GM18858 (cell line): ENCODE results near the gene PRPF38B.
"Not testable (repeated sequence)": the region's sequence is repeated elsewhere in the genome, so short reads cannot be mapped to it uniquely, and the experiment has no call there.

ENCODE experiments used
- ATAC-seq: cut with Tn5 transposase; IDR thresholded peaks from one replicate; pipeline ENCODE4 v1.9.1; 2021; ENCODE audit not compliant: unreplicated experiment

Gene PRPF38B

GRCh38 chr1:108691942-108692723 is at the start of gene PRPF38B:
Gene PRPF38B (plus strand): TSS chr1:108692310. CDS start chr1:108692592, 282 bp downstream.
- peak; percentile 83 for ATAC-seq

DNA sequence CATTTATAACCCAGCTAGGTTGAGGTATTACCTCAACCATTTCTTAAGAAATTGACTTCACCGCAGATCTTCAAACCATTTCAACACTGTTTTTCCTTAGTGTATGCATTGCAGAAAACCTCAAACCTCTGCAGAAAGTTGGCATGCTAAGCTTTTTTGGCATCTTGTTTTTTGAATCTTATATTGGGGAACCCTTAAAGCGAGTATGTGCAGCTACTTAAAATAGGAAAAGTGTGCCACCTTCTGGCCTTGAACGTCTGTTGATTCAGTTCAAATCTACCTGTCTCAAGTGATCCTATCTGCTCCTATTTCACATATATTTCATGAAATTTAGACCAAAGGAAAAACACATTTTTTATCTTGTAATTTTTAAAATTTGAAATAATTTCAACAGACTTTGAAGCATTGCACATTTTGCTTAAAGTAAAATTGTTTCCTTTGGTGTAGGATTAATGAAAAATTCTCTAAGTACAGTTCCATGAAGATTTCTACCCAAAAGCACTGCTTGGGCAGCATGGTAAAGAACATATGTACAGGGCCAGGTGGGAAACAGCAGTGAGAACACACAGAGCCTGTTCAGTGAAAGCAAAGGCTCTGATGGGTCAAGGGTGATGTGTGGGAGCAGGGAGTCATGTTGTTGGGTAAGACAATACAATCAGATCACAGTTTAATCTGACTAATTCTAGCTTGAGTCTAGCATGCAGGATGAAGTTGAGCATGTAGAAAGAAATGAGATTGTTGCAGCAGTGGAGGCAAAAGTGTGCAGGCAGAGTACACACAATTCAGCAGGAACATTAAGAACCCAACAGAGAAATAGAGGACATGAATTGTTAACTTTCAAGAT is 48.4 kb upstream of the PRPF38B start:
- ATAC-seq: peak; percentile 47

DNA sequence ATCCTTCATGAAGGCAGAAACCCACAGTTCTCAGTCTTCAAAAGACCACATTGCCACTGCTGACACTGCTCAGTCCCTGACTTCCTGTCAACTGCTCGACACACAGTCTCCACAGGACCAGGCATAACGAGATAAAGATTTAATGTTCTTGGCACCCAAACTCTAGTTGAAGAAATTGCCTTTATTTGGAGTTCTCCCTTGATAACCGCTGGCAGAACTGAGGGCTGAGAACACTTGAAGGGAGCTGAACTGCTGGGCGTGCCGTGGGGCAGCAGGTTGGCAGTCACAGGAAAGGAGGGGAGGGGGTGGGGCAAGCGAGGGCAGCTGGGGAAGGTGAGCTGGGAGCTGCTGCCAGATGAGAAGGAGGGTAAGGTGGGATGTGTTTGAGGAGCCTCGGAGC is 47.1 kb upstream of the PRPF38B start:
- no peak for ATAC-seq

DNA sequence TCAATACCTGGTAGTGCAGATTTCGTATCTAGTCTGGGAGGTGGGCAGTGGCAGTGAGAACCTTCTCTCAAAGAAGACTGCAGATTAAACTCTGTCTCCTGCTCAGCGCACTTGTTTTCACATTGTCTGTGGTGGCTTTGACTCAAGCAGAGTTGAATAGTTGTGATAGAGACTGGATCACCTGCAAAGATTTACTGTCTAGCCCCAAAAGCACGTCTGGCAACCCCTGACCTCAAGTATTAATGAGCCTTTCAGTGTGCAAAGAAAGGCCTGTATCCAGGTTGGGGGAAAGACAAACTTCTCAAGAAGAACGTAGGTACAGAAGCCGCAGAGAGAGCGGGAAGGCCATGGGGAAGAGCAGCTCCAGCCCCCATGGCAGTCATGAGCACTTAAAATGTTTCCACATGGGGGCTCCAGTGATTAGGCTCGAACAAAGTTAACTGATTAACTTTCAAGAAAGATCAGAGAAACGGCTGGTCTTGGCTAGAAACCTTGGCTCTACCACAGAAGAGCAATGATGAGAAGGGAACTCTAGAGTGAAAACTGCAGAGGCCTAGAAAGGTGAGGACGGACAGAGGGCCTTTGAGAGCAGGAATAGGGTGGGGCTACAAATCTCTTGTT is 46.4 kb upstream of the PRPF38B start:
- no peak for ATAC-seq

DNA sequence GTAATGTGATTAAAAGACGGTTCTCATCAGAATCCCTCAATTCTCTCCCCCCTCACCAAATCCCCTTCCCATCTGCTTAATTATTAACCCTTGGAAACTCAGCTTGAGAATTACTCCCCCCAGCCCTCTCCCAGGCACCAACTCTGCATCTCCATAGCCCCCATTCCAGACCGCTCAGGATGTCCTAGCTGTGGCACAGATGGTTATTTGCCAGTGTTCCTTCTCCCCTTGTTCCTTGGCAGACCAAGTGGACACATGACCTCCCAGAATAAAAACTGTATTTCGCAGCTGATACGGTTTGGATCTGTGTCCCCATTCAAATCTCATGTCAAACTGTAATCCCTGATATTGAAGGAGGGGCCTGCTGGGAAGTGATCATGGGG is 45.9 kb upstream of the PRPF38B start:
- ATAC-seq: no peak

DNA sequence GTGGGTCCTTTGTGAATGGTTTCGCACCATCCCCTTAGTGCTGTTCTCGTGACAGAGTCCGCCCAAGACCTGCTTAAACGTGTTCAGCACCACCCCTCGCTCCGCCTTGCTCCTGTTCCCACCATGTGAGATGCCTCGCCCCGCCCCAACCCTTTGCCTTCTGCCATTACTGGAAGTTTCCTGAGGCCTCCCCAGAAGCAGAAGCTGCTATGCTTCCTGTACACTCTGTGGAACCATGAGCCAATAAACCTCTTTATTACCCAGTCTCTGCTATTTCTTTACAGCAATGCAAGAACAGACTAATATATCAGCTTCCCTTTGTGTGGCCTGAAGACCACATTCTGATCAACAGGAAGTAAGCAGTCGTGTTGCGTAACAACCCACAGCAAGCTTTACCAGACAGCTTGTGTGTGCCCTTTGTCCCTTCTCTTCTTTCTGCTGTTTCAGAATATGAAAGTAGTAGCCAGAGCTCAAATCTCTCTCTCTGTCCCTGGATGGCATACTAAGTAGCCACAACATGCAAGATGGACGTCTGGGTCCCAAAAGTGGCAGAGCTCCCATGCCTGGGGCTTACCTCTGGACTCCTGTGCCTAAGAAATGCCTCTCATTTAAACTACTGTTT is 45.4 kb upstream of the PRPF38B start:
- ATAC-seq: no peak

DNA sequence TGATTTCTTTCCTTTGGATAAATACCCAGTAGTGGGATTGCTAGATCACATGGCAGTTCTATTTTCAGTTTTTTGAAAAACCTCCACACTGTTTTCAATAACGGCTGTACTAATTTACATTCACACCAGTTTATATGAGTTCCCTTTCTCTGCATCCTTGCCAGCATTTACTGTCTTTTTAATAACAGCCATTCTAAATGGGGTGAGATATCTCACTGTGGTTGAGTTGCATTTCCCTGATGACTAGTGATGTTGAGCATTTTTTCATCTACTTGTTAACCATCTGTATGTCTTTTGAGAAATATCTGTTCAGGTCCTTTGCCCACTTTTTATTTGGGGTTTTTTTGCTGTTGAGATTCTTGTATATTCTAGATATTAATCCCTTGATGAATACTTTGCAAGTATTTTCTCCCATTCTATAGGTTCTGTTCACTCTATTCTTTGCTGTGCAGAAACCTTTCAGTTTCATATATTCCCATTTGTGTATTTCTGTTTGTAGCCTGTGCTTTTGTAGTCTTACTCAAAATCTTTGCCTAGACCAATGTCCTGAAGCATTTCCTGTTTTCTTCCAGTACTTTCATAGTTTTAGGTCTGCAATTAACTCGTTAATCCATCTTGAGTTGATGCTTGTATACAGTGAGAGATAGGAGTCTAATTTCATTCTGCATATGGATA is 38.5 kb upstream of the PRPF38B start:
- ATAC-seq: no peak

GRCh38 chr1:108657356-108658080 is 34.6 kb upstream of the PRPF38B start:
- no peak for ATAC-seq

DNA sequence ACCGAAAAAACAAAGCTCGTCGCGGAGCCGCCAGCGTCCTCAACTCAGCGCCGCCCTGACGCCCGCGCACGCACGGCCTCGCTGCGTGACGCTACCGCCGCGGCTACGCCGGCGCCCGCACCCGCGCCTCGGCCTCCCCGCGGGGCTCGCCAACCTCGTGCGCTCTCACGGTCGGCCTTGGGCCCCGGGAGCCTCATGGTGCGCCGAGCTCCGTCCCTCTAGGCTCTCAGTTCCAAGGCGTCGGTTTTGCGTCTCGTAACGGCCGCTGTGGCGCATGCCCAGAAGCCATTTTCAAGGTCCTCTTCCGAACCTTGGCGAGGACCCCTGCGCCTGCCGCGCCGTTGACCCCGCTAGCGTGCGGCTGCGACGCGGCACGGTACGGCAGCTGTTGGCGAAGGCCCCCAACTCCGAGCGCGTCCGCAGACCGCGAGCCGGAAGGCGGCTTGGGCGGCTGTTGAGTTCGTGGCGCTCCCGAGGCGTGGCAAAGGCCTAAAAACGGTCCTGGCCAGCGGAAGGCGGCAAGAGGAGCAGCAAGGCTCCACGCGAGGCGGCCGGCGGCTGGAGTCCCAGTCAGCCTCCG is 31.0 kb upstream of the PRPF38B start, which contains the start of gene HENMT1:
HENMT1 (minus strand) TSS at position 64 of the 580 bp plus-strand sequence. CDS start 1,209 bp downstream, outside the sequence.
- ATAC-seq: peak; percentile 86

DNA sequence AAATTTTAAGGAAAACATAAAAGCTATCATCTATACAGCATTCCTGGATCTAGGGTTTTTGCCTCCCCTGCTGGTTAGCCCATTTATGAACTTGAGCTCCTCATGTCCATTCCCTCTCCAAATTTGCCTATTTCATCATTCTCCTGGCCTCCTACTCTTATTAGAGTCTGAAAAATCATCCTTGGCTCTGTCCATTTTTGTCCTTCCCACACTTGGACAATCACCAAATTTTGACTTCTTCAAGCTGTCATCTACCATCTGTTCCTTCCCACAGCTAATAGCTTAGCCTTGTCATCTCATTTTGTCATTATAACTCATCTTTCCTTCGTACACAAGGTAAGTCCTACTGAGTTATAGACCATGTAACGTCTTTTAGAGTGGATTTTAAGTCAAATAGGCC is 29.0 kb upstream of the PRPF38B start:
- ATAC-seq: no peak

DNA sequence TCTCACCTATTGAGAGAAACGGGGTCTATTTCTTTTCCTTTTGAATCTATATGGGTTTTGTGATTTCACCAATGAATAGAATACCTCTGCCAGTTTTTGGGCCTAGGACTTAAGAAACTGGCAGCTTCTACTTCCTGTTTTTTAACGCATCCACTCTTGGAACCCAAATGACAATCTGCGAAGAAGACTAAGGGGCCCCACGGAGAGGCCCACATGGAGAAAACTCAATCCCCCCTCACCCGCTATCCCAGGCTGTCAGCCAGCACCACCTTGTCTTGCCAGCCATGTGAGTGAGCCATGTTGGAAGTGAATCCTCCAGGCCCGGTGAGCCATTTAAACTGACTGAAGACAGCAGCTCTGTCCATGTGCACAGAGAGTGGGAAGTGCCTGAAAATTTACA is 27.6 kb upstream of the PRPF38B start:
- no peak for ATAC-seq

DNA sequence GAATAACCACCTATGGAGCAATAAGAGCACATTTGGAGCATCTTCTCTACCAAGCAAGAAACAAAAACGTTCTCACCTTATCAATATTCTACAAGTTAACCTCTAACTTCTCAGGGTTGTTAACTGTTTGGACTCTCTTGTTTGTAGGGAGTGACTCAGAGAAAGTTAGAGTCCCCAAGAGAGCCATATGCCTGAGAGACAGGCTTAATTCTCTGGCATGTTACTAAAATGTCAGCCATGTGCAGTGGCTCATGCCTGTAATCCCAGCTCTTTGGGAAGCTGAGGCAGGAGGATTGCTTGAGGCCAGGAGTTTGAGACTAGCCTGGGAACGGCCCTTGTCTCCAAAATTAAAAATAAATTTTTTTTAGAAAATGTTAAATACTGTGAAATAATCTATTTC is 27.0 kb upstream of the PRPF38B start:
- ATAC-seq: no peak

GRCh38 chr1:108665771-108666170 is 26.3 kb upstream of the PRPF38B start:
- no peak for ATAC-seq

- not testable (repeated sequence) for ATAC-seq
Observed at GRCh38 chr1:108667422-108667821, 24.7 kb upstream of the PRPF38B start.

DNA sequence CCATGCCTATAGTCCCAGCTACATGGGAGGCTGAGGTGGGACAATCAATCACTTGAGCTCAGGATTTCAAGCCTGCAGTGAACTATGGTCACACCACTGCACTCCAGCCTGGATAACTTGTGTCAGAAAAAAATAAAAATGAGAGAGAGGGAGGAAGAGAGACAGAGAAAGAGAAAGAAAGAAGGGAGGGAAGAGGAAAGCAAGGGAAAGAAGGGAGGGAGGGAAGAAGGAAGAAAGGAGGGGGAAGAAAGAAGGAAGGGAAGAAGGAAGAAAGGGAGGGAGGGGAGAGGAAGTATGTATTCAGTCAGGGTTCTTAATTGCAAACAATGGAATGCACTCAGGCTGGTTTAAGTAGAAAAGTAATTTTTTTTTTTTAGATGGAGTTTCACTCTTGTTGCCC is 23.3 kb upstream of the PRPF38B start:
- ATAC-seq: no peak

- no peak for ATAC-seq
Observed at GRCh38 chr1:108669679-108670078, 22.4 kb upstream of the PRPF38B start.

- ATAC-seq: no peak
Observed at GRCh38 chr1:108670131-108670773, 21.9 kb upstream of the PRPF38B start.

DNA sequence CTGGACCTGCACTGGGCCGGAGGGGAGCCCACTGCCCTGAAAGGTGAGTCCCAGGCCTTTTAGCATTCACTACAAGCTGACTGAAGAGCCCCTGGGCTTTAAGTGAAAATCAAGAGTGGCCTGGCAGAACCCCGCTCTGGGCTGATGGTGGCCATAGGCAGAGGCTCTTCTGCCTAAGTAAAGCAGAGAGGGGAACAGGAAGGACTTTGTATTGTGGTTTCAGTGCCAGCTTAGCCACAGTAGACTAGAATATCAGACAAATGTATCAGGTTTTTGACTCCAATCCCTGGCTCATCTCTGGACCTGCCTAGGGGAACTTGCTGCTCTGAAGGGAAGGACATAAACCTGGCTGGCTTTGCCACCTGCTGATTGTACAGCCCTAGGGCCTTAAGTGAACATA is 21.0 kb upstream of the PRPF38B start:
- ATAC-seq: no peak

GRCh38 chr1:108678706-108679105 is 13.4 kb upstream of the PRPF38B start:
- no peak for ATAC-seq
